Inflammatory macrophage treated with lipopolysaccharide for 1 hour (primary cell): ENCODE results near the gene TIAM1.
A peak's percentile ranks its signal among the peaks of the same experiment; 100 is the strongest.

Experiments used
- DNase-seq, 2 donors: peaks; one replicate each; pipeline ENCODE4 v3.0.0-alpha.2; 2020 to 2022

Gene TIAM1

GRCh38 chr21:31132574-31133242 is 211.4 kb downstream of the TIAM1 start:
- DNase-seq: no peak

DNA sequence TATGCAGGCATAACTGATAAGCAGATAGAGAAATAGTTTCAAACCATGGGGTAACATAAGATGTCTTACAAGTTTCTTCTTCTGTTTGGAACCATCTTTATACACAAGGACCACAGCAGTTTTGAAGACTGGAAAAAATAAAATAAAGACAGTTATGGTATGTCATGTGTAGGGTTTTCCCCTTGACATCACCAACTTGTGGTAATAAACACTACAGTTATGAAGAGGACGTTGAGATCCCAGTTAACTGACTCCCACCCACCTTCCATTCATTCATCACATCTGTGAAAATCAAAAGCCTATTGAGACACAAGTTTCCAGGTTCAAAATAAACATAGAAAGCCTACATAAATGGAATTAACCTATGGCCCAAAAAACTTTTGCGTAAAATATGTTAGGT is 213.2 kb downstream of the TIAM1 start:
- peak in 1 of 2 donors; percentile 31 for DNase-seq

GRCh38 chr21:31128234-31128633 is 215.8 kb downstream of the TIAM1 start:
- no peak for DNase-seq

DNA sequence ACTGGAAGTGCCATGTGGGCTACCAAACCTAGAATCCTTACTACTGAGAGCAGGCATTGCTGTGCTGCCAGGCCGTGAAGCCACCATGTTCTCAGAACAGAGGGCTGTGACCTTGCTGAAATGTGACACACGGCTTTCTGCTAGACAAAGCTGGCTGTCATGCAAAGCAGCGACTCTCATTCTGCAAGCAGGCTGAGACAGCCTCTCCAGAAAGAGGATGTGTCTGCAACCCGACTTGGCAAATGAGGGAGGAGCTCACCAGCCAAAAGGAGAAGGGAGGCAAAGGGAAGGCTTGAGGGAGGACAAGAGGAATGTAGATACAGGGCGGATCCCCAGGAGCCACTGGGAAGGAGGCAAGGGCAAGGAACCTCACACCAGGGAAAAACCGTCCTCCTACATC is 220.1 kb downstream of the TIAM1 start:
- DNase-seq: peak; percentile 72 to 76

DNA sequence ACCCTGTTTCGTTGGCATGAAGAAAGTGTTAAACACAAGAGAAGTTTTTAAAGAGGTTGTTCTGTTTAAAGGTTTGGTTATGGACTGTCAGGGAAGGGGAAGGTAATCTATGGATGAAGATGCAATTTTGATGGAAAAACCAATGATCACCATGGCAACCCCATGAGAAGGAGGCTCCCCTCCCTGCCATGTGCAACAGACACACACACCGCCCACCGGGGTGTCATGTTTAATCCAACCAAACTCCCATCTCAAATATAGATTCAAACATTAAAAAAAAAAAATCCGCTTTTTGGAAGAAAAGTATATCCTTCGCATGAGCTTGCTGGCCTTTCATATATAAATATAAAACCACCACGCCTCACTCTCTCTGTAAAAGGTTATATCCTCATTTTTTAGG is 224.9 kb downstream of the TIAM1 start:
- DNase-seq: no peak

GRCh38 chr21:31117128-31117916 is 226.7 kb downstream of the TIAM1 start:
- DNase-seq: peak; percentile 67 to 72

GRCh38 chr21:31115249-31115648 is 228.8 kb downstream of the TIAM1 start:
- no peak for DNase-seq

DNA sequence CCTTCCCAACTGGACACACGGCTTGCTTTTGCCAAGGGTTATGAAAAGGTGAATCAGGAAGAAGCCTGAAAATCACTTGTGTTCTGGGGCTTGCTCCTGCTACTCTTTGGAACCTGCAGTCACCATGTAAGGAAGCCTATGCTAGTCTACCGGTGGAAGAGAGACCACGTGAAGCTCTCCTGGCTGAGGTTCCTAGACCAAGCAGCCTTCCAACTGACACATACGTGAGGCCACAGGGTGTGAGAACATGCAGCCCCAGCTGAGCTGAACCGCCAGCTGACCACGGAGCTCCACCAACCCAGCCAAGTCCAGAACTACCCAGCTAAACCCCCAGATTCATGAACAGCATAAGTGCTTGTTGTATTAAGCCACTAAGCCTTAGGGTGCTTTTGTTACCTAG is 233.0 kb downstream of the TIAM1 start:
- DNase-seq: no peak

DNA sequence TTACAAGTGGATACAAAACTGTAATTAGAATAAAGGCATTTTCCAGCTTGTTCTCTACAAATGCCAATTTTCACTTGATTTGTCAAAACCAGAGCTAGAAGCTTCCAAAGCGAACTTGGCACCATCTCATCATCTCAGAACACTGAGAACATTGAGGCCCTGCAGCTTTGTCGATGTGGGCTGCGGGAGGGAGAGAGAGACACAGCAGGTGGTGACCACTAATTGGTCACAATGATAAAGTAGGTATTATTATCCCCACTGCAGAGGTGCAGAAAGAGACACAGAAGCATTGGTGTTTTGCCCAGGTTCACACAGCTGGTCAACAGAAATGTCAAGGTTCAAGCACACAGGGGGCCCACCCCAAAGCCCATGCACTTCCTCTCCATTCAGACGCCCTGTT is 233.6 kb downstream of the TIAM1 start:
- no peak for DNase-seq

- peak; percentile 67 to 70 for DNase-seq
These were observed 236.2 kb downstream of the TIAM1 start for GRCh38 chr21:31107871-31108270.

GRCh38 chr21:31107176-31107785 is 236.8 kb downstream of the TIAM1 start:
- no peak for DNase-seq

- DNase-seq: peak; percentile 29 to 31
These were observed 240.3 kb downstream of the TIAM1 start for GRCh38 chr21:31103571-31104265.

- no peak for DNase-seq
These were observed 240.9 kb downstream of the TIAM1 start for GRCh38 chr21:31103163-31103562.

- no peak for DNase-seq
These were observed 244.9 kb downstream of the TIAM1 start for GRCh38 chr21:31099122-31099521.

DNA sequence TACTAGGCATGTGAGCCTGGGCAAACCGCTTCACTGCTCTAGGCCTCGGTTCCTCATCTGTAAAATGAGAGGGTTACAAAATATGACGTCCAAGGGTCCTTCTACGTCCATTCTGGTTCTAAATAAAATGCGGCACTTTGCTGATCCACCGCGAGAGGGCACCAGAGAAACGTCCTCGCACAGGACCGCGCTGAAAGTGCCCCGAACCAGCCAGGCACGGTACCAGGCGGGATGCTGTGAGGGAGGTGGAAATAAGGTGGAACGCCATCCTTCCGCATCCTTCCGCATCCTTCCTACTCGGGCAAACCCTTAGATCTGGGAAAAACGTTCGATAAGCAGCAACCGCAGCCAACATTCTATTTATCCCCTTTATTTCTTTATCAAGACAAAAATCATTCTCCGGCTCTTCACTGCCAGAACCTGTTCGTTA is 245.5 kb downstream of the TIAM1 start:
- DNase-seq: peak; percentile 62 to 89

DNA sequence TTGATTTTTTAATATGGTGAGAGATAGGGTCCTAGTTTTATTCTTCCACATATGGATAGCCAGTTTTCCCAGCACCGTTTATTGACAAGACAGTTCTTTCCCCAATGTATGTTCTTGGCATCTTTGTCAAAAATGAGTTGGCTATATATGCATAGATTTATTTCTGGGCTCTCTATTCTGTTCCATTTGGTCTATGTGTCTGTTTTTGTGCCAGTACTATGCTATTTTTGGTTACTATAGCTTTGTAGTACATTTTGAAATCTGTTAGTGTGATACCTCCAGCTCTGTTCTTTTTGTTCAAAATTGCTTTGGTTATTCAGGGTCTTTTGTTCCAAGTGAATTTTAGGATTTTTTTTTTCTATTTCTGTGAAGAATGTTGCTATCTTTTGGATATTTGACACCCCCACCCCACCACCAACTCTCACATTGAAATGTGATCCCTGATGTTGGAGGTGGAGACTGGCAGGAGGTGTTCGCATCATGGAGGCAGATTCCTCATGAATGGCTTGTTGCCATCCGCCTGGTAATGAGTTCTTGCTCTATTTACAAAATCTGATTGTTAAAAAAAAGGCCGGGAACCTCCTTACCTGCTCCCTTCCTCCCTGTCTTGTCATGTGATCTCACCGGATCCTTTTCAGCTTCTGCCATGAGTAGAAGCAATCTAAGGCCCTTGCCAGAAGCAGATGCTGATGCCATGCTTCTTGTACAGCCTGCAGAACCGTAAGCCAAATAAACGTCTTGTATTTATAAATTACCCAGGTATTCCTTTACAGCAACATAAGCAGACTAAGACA is 251.0 kb downstream of the TIAM1 start:
- DNase-seq: no peak

DNA sequence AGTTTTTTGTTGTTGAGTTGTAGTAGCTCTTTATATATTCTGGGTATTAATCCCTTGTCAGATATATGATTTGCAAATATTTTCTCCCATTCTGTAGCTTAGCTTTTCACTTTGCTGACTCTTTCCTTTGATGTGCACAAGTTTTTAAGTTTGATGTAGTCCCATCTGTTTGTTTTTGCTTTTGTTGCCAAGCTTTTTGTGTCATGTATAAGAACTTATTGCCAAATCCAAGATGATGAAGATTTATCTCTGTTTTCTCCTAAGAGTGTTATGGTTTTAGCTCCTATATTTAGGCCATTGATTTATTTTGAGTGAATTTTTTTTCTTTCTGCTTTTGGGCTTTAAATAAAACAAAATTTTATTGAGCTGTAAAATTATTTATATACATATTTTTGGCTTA is 253.7 kb downstream of the TIAM1 start:
- DNase-seq: no peak

- DNase-seq: no peak
These were observed 255.6 kb downstream of the TIAM1 start for GRCh38 chr21:31088474-31088751.

- no peak for DNase-seq
These were observed 256.2 kb downstream of the TIAM1 start for GRCh38 chr21:31087639-31088473.

DNA sequence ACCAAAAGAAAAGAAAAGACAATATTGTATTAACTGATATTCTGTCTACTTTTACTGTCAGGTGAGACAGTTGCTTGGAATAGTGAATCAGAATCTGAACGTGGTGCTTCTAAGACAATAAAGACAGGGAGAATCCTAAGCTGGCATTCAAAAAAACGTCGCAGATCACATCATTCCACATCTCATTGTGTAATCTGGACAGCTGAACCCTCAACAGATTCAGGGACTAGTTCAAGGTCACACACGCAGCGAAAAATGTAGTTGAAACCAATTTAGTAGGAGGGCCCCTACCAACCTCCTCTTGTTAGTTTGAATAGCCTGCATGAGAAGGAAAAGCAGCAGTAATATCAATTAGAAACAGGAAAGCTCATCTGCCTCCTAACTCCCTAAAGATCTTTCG is 259.4 kb downstream of the TIAM1 start:
- DNase-seq: no peak

- no peak for DNase-seq
These were observed 265.3 kb downstream of the TIAM1 start for GRCh38 chr21:31078796-31079195.

- no peak for DNase-seq
These were observed 265.8 kb downstream of the TIAM1 start for GRCh38 chr21:31078216-31078615.
